T-helper 9 cell (primary cell): Measurements from ENCODE around the gene PAX6.

Source experiments
- DNase-seq: peaks from one replicate; pipeline ENCODE4 v3.0.0-alpha.2; 2020
- total RNA-seq, 2 donors: gene quantifications; one replicate each; lab custom pipeline; 2026; lab: John Stamatoyannopoulos, UW

Gene PAX6
- total RNA-seq: 0.07 to 0.24 reads per million in 2 donors

GRCh38 chr11:31810779-31811647 is at the start of gene PAX6:
TSS of gene PAX6 (minus strand) at chr11:31811322. CDS start at chr11:31806411, 4,911 bp downstream.
- no peak for DNase-seq

DNA sequence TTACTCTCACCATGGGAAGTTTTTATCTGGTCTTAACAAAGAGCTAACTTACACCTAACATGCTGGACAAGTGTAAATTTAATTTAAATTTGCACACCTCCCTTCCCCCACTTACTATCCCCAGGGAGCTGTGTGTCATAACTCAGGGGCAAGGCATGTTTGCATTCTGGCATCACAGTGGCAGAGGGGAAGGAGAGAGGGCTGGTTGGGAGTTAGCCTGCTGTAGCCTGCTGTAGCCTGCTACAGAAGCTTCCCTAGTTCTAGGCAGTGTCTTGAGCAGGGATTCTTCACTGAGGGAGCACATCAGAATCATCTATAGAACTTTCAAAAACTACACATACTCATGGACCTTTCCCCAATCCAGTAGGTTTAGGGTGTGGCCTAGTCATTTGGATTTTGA is 49.3 kb upstream of the PAX6 start:
- no peak for DNase-seq

- DNase-seq: no peak
Observed at GRCh38 chr11:31856248-31856647, 45.1 kb upstream of the PAX6 start.

GRCh38 chr11:31855466-31855865 is 44.3 kb upstream of the PAX6 start:
- no peak for DNase-seq

GRCh38 chr11:31850365-31850764 is 39.2 kb upstream of the PAX6 start:
- no peak for DNase-seq

- DNase-seq: no peak
Observed at GRCh38 chr11:31847761-31848160, 36.6 kb upstream of the PAX6 start.

DNA sequence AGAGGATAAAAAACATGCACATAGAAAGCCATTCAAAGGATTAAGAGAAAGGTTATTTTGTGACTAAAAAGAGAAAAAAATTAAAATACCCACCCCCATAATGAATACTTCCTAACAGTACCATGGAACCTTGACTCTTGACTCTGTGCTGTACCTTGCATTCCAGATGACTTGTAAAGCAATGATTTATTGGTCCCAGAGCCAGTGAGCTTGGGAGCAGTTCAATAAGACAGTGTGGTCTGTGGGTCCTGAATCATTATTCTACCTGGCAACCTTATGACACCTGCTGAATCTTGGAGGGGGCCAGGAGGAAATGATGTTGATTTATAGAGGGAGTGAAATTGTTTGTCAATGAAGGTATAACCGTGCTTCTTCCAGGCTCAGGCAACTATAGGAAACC is 34.2 kb upstream of the PAX6 start:
- DNase-seq: no peak

DNA sequence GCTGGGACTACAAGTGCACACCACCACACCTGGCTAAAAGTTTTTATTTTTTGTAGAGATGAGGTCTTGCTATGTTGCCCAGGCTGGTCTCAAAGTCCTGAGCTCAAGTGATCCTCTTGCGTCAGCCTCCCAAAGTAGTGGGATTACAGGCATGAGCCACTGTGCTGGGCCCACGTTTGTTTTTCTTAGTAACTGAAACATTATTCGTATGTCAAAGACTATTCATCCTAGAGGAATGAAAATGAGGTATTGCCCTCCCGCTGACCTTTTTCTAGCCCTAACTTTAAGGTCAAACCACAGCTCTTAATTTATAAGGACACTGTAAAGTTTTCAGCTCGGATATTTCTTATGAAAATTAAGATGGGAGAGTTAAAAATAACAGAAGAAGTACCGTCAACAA is 33.2 kb upstream of the PAX6 start:
- no peak for DNase-seq

- no peak for DNase-seq
Observed at GRCh38 chr11:31841435-31841834, 30.3 kb upstream of the PAX6 start.

- DNase-seq: no peak
Observed at GRCh38 chr11:31834237-31834636, 23.1 kb upstream of the PAX6 start.

GRCh38 chr11:31830406-31830805 is 19.3 kb upstream of the PAX6 start:
- no peak for DNase-seq

- no peak for DNase-seq
Observed at GRCh38 chr11:31828217-31828616, 17.1 kb upstream of the PAX6 start.

- no peak for DNase-seq
Observed at GRCh38 chr11:31827455-31828206, 16.5 kb upstream of the PAX6 start.

DNA sequence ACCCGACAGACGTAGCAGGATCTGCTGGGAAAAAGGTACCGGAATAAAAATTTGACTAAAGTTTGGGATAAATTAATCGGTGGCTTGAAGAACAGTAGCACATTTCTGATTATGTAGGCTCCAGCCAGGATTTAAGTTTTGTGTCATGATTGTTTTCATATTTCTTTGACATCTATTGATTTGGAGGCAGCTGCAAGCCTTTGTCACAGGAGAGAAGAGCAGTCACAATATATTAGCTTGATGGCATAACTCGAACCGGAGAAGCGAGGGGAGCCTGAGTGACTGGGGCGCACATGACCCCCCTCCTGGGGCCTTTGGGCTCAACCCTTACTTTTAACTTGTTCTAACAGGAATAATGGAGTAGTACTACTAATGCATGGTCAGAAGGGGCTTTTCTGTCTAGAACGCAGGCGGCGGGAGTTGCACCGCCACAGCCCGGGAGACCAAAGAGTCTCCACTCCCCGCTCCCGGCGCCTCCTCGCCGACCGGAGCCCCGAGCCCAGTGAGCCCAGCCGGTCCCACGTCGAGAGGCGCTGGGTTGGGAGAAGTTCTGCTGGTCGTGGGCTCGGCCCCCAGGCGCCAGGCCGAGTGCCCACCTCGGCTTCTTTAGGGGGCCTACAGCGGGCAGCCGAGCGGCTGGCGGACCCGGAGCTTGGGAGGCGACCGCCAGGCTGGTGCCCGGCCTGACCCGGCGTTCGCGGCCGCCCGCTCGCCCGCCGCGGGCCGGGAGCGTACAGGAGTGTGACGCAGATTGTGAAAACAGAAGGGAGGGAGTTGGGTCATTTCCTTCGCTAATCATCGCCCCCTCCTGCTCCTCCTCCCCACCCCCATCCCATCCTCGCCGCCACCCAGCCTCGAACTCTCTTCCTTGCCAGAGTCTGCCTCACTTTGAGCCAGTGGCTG is 15.7 kb upstream of the PAX6 start:
- DNase-seq: no peak

DNA sequence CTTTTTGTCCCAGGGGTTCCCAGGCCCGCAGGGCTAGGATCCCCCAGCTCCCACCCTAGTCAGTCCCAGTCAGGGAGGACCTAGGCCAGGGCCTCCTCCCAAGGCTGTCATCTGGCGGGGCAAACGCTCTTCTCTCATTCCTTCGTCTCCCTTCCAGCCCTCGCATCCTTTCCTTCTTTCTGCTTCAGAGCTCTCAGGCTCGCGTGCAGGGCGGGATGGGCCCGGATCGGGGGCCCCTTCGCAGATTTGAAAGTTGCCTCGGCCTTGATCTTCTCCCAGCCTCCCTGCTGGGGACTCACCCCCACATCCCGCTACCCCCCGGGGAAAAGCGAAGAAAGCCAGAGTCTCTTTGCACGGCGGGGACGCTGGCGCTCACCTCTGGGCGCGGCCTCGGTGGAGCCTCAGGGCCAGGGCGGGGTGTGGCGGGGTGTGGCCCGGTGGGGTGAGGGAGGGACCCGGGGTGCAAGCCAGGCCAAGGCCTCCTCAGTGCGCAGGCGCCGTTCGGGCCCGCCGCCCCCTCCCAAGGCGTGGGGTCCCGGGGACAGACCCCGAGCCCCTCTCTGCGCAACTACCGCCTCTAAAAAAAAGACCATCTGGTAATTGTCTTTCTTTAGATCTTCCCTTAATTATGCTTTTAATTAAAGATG is 14.8 kb upstream of the PAX6 start:
- DNase-seq: no peak

DNA sequence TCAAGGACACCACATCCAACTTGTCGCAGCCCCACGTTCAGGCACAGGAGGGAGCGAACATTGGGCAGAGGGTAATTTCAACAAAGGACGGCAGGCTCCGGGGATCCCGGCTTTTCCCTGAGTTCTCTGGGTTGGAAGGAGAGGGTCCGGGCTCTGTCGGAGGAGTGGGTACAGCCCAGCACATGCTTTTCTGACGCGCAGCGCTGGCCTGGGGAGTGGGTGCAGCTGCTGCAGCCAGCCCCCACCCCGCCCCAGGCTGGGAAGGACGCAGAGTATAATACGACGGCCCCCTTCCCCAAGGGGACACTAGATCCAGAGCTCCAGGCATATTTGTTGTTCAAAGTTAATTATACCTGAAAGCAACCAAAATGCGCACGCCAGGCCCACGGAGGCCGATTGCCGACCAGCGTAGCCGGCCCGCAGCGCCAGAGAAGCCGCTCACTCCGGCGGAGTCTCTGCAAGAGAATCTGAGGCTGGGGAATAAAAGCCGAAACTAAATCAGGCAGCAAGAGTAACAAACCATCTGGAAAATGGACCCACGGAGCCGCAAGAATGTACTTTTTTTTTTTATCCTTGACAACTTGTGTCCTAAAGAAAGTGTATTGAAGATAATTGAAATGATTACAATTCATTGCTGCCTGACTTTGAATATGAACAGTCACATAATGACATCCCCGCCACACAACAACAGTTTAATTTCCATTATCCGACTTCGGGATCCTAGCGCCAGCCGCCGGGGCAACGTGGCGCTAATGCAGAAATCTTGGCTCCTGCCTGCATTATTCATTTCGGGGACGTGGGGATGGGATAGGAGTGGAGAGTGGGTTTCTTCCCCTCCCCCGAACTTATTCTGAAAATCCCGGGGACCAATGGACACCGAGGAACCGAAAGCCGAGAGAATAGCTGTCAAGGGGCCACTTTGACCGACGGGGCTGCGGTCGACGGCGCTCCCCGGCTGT is 14.0 kb upstream of the PAX6 start:
- DNase-seq: no peak

DNA sequence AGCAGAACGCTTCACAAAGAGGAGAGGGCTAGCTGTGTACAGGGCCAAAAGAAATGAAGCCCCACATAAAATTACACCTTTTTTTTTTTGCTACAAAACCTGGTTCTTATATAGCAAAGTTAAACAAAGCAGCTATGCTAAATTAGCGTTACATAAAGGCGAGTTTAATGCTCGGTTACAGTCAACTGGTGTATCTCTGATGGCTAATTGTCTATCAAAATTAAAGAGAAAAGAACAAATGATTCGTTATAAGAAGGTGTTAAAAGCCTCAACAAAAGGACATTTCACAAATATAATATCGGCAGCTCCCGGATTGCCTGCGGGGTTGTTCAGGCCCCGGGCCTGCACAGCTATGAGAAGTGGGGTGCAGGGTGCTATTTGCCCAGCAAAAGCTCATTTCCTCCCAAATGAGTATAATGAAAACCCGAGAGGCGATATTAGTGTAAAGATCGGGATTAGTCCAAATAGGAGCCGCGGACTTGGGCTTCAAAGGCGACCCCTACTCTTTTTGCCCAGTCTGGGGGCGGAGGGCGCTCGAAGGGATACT is 13.3 kb upstream of the PAX6 start:
- DNase-seq: no peak

DNA sequence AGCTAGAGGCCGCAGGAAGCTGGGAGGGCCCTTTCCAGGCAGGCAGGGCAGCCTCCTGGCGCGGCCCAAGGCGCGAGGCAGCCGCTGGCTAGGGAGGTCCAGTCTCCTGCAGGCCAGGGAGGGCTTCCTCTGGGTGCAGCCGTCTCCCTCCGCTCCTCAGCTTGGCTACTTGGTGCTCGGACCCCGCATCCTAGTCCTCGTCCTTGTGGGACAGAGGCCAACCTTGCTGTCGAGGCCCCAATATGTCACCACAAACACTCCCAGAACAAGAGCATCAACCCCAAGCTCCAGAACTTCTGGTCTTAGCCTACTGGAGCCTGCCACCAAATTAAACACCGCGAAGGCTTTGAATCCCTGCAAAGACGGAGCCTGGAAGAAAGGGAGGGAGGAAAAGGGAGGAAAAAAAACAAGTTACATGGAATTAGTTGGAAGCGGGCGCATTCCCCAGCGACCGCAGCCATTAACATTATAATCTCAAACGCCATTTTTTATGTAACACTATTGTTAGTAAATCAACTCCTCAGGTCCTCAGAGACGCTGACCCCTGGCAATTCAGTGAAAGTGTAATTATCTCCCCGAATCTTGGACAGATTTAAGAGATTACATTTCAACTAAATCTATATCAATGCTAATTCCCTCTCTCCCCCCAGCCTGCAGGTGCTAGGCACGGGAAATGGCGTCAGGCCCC is 12.7 kb upstream of the PAX6 start:
- no peak for DNase-seq

GRCh38 chr11:31822927-31823643 is 12.0 kb upstream of the PAX6 start:
- no peak for DNase-seq
